ENCODE results near the gene INS.

Gene INS

GRCh38 chr11:2135648-2136201, 25.3 kb downstream of the INS start:
- Histone ChIP-seq H4K20me1 (ENCODE audit: control insufficient read depth, insufficient read depth, low read depth, low read length) (no peaks in the 10 kb centered on the region), H3K4me1 (ENCODE audit: control insufficient read depth, low read length) (no peaks in the 10 kb centered on the region), H3K36me3 (ENCODE audit: control insufficient read depth, low read length) (no peaks in the 10 kb centered on the region), H3K27me3 (ENCODE audit: control insufficient read depth, low read length) (no peaks in the 10 kb centered on the region), H3F3A (ENCODE audit: control insufficient read depth, insufficient read depth) (no peaks in the 10 kb centered on the region), H3K4me3 (ENCODE audit: low read length) (no peak overlapping the region), H3K27ac (ENCODE audit: low read depth, low read length) (no peak overlapping the region), H3K79me2 (ENCODE audit: control insufficient read depth, low read length) (no peaks in the 10 kb centered on the region), H3K9me2 (replicated peaks; ENCODE audit: control insufficient read depth, low read length) (no peaks in the 10 kb centered on the region), H3K4me2 (ENCODE audit: low read length) (no peak overlapping the region), H3K9me3 (ENCODE audit: control insufficient read depth, insufficient read depth, low read length) (no peaks in the 10 kb centered on the region)
- TF ChIP-seq CTCF (IDR thresholded peaks at IDR 0.05; ENCODE audit: low read depth, low read length, poor library complexity, severe bottlenecking) (no peak), EZH2phosphoT487 (IDR thresholded peaks at IDR 0.05; ENCODE audit: borderline replicate concordance, low read length) (no peak)

GRCh38 chr11:2135018-2135569, 25.9 kb downstream of the INS start:
- Histone ChIP-seq H3K27me3 (ENCODE audit: control insufficient read depth, low read length) (no peaks in the 10 kb centered on the region), H4K20me1 (ENCODE audit: control insufficient read depth, insufficient read depth, low read depth, low read length) (no peaks in the 10 kb centered on the region), H3K4me3 (ENCODE audit: low read length) (no peak overlapping the region), H3K9me3 (ENCODE audit: control insufficient read depth, insufficient read depth, low read length) (no peaks in the 10 kb centered on the region), H3K4me1 (ENCODE audit: control insufficient read depth, low read length) (no peaks in the 10 kb centered on the region), H3K36me3 (ENCODE audit: control insufficient read depth, low read length) (no peaks in the 10 kb centered on the region), H3F3A (ENCODE audit: control insufficient read depth, insufficient read depth) (no peaks in the 10 kb centered on the region), H3K9me2 (replicated peaks; ENCODE audit: control insufficient read depth, low read length) (no peaks in the 10 kb centered on the region), H3K4me2 (ENCODE audit: low read length) (no peak overlapping the region), H3K27ac (ENCODE audit: low read depth, low read length) (no peak overlapping the region), H3K79me2 (ENCODE audit: control insufficient read depth, low read length) (no peaks in the 10 kb centered on the region)
- no peak for TF ChIP-seq EZH2phosphoT487 (IDR thresholded peaks at IDR 0.05; ENCODE audit: borderline replicate concordance, low read length)
- no peak for TF ChIP-seq CTCF (IDR thresholded peaks at IDR 0.05; ENCODE audit: low read depth, low read length, poor library complexity, severe bottlenecking)

- Histone ChIP-seq H4K20me1 (ENCODE audit: control insufficient read depth, insufficient read depth, low read depth, low read length) (no peaks in the 10 kb centered on the region), H3K36me3 (ENCODE audit: control insufficient read depth, low read length) (no peaks in the 10 kb centered on the region), H3K27me3 (ENCODE audit: control insufficient read depth, low read length) (no peaks in the 10 kb centered on the region), H3K79me2 (ENCODE audit: control insufficient read depth, low read length) (no peaks in the 10 kb centered on the region), H3K4me1 (ENCODE audit: control insufficient read depth, low read length) (no peaks in the 10 kb centered on the region), H3K9me3 (ENCODE audit: control insufficient read depth, insufficient read depth, low read length) (no peaks in the 10 kb centered on the region), H3K4me3 (ENCODE audit: low read length) (no peak overlapping the region), H3K4me2 (ENCODE audit: low read length) (no peak overlapping the region), H3K9me2 (replicated peaks; ENCODE audit: control insufficient read depth, low read length) (no peaks in the 10 kb centered on the region), H3K27ac (ENCODE audit: low read depth, low read length) (no peak overlapping the region), H3F3A (ENCODE audit: control insufficient read depth, insufficient read depth) (no peaks in the 10 kb centered on the region)
- TF ChIP-seq EZH2phosphoT487 (IDR thresholded peaks at IDR 0.05; ENCODE audit: borderline replicate concordance, low read length) (no peak), CTCF (IDR thresholded peaks at IDR 0.05; ENCODE audit: low read depth, low read length, poor library complexity, severe bottlenecking) (no peak)
Measured at GRCh38 chr11:2134022-2135010, 26.7 kb downstream of the INS start.
